CD1c-positive myeloid dendritic cell (primary cell): ENCODE measurements around the gene IFNL2.
"Not testable (repeated sequence)": the region's sequence is repeated elsewhere in the genome, so short reads cannot be mapped to it uniquely, and the experiment has no call there.

Experiments
- DNase-seq: peaks from one replicate; pipeline ENCODE4 v3.0.0-alpha.2; 2016; ENCODE audit errors: extremely low spot score

IFNL2 gene

GRCh38 chr19:39268085-39268484 is at the start of gene IFNL2:
Gene IFNL2 (plus strand): TSS chr19:39268396. CDS start chr19:39268569, 173 bp downstream.
- not testable (repeated sequence) for DNase-seq

- DNase-seq: not testable (repeated sequence)
Measured at GRCh38 chr19:39219108-39219507, 49.1 kb upstream of the IFNL2 start.

GRCh38 chr19:39223703-39224279 is 44.4 kb upstream of the IFNL2 start:
- peak; percentile 10 for DNase-seq

GRCh38 chr19:39224910-39225309 is 43.3 kb upstream of the IFNL2 start:
- no peak for DNase-seq

- no peak for DNase-seq
Measured at GRCh38 chr19:39230096-39230764, 38.0 kb upstream of the IFNL2 start.

GRCh38 chr19:39232708-39233107 is 35.5 kb upstream of the IFNL2 start:
- DNase-seq: no peak

- no peak for DNase-seq
Measured at GRCh38 chr19:39236527-39236926, 31.7 kb upstream of the IFNL2 start.

- DNase-seq: no peak
Measured at GRCh38 chr19:39237200-39238184, 30.7 kb upstream of the IFNL2 start.

- no peak for DNase-seq
Measured at GRCh38 chr19:39238209-39238608, 30.0 kb upstream of the IFNL2 start.

- DNase-seq: no peak
Measured at GRCh38 chr19:39238944-39239343, 29.3 kb upstream of the IFNL2 start.

- DNase-seq: no peak
Measured at GRCh38 chr19:39240421-39240820, 27.8 kb upstream of the IFNL2 start.

- not testable (repeated sequence) for DNase-seq
Measured at GRCh38 chr19:39243741-39244140, 24.5 kb upstream of the IFNL2 start.

GRCh38 chr19:39244410-39245100 is 23.6 kb upstream of the IFNL2 start, which contains the start of gene IFNL3:
Gene IFNL3 (minus strand): TSS chr19:39245006. CDS start chr19:39244967, 39 bp downstream.
- DNase-seq: not testable (repeated sequence)

- DNase-seq: not testable (repeated sequence)
Measured at GRCh38 chr19:39245166-39245565, 23.0 kb upstream of the IFNL2 start.

- no peak for DNase-seq
Measured at GRCh38 chr19:39246951-39247669, 21.1 kb upstream of the IFNL2 start.

- peak; percentile 31 for DNase-seq
Measured at GRCh38 chr19:39247701-39248664, 20.2 kb upstream of the IFNL2 start.

- no peak for DNase-seq
Measured at GRCh38 chr19:39248806-39249205, 19.4 kb upstream of the IFNL2 start, which contains the start of gene IFNL4. Gene IFNL4 (minus strand): TSS chr19:39248856.

- no peak for DNase-seq
Measured at GRCh38 chr19:39251081-39251480, 17.1 kb upstream of the IFNL2 start.

- DNase-seq: no peak
Measured at GRCh38 chr19:39251846-39252245, 16.4 kb upstream of the IFNL2 start.

GRCh38 chr19:39252458-39252857 is 15.7 kb upstream of the IFNL2 start:
- DNase-seq: no peak
